ENCODE results near the gene IFITM5.
"Not testable (repeated sequence)": the region's sequence is repeated elsewhere in the genome, so short reads cannot be mapped to it uniquely, and the experiment has no call there.

IFITM5 gene

DNA sequence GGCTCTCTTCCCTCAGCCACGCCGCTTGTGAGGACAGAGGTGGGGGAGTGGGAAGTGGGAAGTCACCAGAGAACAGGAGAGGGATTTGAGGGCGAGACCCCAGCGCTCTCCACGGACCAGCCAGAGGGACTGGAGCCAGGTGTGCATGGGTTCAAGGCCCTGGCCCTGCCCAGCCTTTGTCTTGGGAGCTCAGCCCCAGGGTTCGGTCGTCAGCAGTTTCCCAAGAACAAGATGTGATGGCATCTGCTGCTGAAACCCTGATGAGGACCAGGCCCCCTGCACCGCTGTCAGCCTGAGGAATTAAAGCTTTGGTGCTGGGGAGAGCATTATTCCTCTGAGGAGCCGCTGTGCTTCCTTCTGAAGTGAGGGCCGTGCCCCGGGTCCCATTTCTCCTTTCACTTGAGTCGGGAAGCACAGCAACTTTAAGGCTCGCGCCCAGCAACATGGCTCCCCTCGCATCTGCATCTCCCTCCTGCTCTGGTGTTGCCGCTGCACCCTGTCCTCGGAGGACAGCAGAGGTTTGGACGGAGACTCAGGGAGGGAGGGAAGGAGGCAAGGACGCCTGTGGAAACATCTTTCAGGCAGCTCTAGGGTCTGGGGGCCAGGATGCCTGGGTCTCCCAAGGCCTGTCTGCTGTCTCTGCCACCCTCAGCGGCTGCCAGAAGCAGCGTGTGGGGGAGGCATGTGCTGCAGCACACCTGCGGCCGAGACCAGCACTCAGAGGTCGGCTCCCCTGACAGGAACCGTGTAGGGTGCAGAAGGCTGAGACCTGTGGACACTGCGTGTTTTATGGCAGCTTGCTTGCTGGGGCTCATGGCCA lies 3.8 kb downstream of the IFITM5 start:
- no peak for DNase-seq (ENCODE audit: low spot score)

DNA sequence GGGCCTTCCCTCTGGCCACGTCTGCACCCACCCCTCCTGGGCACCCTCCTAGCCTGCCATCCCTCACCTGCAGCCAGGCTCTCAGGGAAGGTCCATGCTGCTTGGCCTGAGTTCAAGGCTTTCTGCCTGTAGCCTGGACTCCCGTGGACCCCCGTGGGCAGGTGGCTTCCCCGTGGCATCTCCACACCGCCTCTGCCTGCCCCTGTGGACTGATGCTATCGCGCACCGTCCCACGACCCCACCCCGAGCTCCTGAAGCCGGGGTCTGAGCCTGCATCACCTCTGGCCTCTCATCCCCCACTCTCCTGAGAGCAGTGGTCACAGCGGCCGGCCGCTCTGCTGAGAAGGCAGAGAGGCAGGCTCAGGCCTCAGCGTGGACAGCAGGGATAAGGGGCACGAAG lies 4.5 kb downstream of the IFITM5 start:
- DNase-seq (ENCODE audit: low spot score): no peak

DNA sequence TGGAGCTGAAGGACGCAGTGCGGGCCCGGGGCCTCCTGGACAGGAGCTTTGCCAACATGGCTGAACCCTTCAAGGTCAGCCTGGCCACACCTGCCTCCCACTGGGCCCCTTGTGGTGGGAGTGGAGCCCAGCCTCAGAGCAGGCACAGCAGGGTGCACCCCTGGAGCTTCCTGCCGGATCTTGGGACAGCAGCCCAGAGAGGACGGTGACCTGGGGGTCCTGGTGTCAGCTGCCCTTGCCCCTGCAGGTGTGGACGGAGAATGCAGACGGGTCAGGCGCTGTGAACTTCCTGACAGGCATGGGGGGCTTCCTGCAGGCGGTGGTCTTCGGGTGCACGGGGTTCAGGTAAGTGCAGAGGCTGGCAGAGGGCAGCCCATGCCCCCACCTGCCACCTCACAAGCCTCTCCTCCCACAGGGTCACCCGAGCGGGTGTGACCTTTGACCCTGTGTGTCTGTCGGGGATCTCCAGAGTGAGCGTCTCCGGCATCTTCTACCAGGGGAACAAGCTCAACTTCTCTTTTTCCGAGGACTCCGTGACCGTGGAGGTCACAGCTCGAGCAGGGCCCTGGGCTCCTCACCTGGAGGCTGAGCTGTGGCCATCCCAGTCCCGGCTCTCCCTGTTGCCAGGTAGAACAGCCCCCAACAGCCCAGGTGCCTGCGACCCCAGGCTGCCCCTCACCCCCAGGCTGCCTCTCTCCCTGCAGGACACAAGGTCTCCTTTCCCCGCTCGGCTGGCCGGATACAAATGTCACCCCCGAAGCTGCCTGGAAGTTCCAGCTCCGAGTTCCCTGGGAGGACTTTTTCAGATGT lies 5.3 kb downstream of the IFITM5 start:
- DNase-seq (ENCODE audit: low spot score): no peak

DNA sequence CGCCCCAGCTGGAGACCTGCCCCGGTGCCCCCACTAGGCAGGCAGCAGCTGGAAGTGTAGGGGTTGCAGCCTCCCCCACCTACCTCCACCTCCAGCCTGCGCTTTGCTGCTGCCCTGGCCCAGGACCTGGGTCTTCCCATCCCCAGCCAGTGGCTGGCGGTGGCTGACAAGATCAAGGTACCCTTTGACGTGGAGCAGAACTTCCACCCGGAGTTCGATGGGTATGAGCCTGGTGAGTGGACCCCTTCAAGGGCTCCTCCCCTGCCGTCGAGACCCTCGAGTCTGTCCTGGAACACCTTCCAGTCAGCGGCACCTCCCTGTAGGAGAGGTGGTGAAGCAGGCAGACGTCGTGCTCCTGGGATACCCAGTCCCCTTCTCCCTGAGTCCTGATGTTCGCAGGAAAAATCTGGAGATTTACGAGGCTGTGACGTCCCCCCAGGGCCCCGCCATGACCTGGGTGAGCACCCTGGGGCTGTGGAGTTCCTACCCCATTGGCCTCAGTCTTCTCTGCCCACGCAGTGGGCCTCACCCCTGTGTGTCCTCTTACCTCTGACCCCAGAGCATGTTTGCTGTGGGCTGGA lies 6.0 kb downstream of the IFITM5 start:
- DNase-seq (ENCODE audit: low spot score): no peak

DNA sequence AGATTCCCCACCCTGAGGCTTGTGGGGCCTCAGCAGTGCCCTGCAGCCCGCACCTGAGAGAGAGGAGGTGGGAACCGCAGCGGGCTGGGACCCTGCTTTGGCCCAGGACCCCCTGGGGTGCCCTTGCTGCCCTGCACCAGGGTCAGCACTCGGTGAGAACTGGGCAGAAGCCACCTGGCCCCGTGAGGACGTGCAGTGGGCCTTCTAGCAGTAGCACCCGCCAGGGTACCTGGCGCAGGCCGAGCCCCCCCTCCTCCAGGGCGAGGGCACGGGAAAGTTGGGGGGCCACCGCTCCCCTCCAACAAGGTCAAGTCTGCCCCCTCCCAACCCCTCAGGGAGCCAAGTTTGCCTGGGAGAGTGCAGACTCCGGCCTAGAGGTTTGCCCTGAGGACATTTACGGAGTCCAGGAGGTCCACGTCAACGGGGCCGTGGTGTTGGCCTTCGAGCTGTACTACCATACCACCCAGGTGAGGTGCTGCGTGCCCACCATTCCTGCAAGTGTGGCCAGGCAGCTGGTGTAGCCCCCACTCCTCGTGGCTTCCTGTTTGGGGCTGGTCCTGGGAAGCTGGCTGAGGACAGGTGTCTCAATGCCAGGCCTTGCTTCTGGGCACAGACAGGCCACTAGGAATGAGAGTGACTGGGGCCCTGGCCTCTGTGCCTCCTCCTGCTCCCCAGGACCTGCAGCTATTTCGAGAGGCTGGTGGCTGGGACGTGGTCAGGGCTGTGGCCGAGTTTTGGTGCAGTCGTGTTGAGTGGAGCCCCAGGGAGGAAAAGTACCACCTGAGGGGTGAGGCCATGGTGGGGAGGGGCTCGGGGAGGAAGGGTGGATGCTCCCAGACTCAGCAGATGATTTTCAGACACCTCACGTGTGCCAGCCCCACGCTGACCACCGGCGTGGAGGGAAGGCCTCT lies 6.9 kb downstream of the IFITM5 start:
- no peak for DNase-seq (ENCODE audit: low spot score)

DNA sequence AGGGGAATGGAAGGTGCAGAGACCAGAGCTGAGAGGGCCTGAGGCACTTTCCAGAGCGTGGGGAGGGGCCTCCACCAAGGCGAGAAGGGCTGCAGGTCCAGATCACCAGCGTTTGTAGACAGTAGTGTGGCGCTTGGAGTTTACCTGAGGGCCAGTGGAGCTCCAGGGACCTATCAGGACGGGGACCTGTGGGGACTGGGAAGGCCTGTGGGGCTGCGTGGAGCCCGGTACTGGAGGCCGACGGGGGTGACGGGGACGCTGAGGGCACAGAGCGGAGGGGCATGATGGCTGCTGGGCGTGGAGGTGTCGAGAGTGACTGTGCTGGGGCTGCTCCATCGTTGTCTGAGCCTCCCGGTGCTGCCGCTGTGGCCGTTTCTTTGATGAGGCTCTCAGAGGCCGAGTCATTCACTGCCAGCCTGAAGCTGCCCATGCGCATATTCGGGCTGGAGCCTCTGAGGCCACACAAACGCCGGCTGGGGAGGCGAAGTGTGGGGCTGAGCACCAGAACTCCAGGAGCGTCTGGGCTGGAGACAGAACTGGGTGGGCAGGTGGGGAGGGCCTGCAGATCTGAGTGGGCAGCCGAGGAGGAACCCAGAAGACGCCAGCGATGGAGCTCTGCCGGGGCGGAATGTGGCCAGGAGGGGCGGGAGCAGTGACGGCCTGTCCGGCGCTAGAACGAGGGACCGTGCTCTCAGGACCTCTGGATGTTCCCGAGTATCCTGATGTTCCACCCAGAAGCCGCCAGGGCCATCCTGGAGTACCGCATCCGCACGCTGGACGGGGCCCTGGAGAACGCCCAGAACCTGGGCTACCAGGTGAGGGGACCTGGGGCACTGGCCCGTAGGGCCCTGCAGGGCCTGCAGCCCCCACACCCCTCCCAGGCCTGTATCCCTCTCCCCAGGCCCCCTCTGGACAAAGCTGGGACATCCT lies 7.8 kb downstream of the IFITM5 start:
- no peak for DNase-seq (ENCODE audit: low spot score)

DNA sequence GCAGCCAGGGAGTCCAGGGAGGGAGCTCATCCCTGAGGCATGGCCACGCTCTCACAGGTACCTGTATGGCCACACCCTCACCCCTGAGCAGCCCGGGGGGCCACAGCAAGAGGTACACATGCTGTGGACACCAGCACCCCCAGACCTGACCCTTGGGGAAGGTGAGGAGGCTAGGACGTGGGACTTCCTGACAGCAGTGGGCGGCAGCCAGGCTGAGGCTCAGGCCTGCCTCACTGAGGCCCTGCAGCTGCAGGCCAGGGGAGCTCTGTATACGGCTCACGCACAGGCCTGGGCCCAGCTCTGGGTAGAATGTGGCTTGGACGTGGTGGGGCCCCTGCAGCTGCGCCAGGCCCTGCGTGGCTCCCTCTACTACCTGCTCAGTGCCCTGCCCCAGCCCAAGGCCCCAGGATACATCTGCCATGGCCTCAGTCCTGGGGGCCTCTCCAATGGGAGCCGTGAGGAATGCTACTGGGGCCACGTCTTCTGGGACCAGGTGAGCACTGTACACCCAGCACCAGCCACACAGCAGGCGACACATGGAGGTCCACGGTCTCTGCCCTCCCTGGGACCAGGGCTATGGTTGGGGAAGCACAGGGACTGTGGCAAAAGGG lies 8.6 kb downstream of the IFITM5 start:
- DNase-seq (ENCODE audit: low spot score): no peak

DNA sequence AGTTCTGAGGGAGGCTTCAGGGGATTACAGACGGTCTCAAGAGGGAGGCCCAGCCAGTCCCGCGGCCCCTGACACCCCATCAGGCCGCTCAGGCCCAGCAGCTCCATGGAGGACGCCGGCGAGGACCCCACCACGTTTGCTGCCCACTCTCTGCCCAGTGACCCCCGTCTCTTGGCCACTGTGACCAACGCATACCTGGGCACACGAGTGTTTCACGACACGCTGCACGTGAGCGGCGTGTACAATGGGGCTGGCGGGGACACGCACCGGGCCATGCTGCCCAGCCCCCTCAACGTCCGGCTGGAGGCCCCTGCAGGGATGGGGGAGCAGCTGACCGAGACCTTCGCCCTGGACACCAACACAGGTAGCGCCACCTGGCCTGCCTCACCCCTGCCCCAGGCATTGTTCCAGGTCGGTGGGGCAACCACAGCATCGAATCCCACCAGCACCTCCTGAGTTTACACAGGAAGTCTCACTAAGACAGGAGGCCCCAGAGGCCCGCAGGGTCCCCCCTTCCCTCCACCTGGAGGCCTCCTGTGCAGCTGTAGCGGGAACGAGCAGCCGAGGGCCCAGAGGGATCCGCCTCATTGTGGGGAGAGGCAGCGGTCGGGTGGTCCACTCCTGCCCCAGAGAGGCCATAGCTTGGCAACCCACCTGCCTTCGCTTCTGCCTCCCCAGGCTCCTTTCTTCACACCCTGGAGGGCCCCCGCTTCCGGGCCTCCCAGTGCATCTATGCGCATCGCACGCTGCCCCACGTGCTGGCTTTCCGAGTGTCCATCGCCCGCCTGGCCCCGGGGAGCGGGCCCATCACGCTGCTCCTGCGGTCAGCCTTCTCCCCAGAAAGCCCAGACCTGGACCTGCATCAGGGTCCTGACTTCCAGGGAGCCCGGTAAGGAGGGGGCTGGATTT lies 9.4 kb downstream of the IFITM5 start:
- DNase-seq (ENCODE audit: low spot score): no peak

DNA sequence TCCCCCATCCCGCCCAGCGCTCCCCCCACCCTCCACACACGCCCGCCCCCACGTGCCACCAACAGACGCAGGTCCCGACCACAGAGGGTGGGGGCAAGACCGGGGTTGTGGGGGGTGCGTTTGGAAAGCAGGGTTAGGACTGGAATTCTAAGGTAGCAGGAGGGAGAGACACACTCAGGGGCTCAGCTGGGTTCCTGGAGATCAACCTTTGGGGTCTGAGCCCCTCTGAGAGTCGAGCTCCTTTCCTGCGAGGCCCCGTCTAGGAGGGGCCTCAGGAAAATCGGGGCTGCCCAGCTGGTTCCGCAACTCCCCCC lies 10.0 kb downstream of the IFITM5 start:
- no peak for DNase-seq (ENCODE audit: low spot score)

DNA sequence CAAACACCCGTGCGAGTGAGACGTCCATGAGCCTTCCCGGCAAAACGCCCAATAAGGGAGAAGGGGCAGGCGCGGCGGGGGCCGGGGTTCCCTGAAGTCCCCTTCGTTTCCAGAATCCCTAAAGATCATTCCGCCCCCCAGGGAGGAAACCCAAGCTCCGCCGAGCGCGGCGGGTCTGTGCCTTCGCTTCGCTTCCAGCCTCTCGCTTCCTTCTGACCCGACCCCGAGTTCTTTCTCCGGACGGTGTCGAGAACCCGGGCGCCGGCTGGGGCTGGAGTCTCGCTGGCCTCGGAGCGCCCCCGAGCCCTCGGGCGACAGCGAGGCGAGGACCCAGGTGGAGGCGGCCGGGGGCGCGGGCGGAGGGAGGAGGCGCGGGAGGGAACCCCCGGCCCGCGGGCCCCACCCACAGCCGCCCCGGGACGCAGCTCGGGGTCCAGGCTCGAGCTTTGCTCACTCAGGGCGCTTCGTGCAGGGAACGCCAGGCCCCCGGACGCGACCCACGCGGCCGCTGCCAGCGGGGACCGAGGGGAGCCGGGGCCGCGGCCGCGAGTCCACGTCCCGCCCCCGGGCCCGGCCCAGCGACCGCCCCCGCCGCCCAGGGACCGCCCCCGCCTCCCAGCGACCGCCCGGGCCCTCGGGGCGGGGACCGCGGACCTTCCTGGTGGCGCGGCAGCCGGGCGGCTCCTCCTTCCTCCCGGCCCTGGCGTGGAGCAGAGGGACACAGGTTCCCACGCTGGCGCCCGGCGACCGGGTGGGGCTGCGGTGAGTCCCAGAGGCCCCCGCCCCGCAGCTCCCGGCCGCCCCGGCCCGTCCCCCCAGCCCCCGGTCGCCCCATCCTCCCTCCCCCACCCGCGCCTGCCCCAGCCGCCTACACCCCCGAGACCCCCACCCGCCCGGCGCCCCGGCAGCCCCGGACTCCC lies 10.6 kb downstream of the IFITM5 start, which contains the start of gene PGGHG:
PGGHG (plus strand) TSS at position 649 of the 920 bp plus-strand sequence. CDS start 691 bp downstream, outside the sequence.
- no peak for DNase-seq (ENCODE audit: low spot score)

DNA sequence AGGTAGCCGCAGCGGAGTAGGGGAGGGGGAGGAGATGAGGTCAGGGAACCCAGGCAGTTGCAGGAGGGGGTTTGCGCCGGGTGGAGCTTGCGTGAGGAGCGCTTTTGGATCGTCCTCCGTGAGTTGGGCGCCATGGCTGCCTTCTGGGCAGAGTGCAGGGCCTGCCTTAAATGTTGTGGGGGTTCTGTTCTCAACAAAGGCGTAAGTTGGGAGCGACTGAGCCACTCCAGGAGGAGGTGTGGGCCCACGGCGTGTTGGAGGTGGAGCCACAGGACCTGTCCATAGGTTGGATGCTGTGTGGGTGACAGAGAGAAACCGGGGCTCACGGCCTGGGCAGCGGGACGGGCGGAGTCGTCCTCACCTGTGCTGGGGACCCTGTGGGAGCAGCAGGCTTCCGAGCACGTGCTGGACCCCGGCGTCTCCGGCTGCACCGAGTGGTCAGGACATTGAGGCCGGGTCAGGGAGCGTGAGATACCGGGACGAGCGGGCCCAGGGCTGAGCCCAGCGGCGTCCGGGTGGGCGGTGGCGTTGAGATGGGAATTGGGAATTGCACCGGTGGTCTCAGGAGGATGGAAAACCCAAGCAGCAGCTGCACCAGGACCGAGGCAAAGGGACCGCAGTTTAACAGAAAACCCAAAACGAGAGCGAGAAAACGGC lies 11.4 kb downstream of the IFITM5 start:
- DNase-seq (ENCODE audit: low spot score): no peak

DNA sequence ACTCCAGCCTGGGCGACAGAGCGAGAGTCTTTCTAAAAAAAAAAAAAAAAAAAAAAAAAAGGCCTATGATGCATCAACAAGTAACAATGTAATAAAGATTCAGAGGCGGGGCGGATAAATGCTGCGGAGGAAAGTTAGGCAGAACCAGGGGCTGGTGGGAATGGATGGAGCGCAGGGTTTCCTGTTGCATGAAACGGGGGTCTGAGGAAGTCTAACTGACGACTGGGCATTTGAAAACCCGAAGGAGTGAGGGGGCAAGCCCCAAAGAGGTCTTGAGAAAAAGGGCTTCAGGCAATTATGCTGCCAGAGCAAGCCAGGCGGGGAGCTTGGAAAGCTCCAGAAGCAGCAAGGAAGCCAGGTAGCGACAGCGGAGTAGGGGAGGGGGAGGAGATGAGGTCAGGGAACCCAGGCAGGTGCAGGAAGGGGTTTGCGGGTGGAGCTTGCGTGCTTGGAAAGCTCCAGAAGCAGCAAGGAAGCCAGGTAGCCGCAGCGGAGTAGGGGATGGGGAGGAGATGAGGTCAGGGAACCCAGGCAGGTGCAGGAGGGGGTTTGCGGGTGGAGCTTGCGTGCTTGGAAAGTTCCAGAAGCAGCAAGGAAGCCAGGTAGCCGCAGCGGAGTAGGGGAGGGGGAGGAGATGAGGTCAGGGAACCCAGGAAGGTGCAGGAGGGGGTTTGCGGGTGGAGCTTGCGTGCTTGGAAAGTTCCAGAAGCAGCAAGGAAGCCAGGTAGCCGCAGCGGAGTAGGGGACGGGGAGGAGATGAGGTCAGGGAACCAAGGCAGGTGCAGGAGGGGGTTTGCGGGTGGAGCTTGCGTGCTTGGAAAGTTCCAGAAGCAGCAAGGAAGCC lies 12.1 kb downstream of the IFITM5 start:
- DNase-seq (ENCODE audit: low spot score): not testable (repeated sequence)

DNA sequence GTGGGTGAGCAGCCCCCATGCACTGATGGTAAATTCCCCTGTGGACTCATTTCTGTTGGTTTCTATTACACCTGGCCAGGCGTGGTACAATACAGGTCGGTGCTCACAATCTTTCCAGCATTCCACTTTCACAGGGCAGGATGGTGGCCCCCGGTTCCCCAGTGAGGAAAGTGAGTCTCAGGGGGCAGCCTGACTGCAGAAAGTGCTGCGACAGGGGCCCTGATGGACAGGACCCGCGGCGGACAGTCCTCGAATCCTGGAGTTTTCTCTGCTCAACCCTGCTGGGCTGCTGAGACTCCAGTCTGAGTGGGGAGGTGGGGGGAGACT lies 13.5 kb downstream of the IFITM5 start:
- no peak for DNase-seq (ENCODE audit: low spot score)

DNA sequence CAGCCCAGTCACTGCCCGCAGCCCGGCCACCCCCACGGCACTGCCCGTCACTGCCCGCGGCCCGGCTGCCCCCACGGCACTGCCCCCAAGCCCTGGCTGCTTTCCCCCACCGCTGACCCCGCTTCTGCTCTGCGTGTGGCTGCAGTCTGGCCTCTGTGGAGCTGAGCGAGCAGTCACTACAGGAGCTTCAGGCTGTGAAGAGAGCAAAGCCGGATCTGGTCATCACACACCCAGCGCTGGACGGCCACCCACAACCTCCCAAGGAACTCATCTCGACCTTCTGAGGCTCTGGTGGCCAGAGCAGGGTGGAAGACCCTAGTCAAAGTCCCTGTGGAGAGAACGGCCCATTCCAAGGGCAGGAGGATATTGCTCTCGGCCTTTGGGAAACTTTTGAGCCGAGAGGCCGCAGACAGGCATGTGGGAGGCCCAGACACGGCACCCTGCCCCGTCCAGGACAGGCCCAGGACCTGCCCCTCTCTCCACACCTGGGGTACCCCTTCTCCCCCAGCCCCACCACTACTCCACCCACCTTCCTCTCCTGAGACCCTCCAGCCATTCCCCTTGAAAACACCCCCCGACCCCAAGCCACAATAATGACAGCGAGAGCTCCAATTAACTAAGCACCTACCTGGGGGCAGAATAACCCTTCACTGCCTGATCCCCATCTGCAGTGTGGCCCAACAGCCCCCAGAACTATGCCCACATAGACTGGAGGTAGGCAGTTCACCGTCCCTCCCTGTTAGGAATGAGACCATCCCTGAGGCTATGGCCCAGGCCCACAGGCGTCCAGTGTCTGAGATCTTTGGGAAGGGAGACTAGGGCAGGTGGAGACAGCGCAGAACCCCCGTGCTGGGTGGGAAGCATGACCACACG lies 14.1 kb downstream of the IFITM5 start:
- no peak for DNase-seq (ENCODE audit: low spot score)

DNA sequence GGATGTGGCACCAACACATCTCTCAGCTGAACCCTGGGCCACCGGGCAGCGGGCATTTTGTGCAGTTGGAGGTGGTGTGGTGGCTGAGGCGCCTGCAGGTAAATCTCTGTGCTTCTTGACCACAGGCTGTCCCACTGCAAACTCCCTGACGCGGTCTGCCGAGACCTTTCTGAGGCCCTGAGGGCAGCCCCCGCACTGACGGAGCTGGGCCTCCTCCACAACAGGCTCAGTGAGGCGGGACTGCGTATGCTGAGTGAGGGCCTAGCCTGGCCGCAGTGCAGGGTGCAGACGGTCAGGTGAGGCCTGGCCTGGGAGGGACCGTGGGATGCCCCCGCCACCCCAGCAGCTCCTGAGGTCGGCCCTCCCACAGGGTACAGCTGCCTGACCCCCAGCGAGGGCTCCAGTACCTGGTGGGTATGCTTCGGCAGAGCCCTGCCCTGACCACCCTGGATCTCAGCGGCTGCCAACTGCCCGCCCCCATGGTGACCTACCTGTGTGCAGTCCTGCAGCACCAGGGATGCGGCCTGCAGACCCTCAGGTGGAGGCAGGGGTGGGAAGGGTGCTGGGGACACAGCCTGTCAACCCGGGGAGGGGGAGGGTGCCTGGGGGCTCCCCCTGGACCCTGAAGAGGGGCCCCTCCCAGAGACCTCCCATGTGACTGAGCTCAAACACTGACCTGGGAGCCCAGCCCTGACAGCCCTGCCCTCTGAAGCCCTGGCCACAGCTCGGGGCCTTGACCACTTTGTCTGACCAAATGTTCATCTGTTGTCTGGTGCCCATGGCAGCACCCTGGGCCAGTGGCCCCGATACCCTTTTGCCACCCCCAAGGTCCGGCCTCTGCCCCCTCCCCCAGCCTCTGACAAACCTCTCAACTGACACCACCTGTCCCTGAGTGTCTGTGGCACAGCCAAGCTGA lies 15.0 kb downstream of the IFITM5 start:
- no peak for DNase-seq (ENCODE audit: low spot score)

Data from hematopoietic multipotent progenitor cell treated with erythropoietin and hydrocortisone succinate and interleukin-3 and kit ligand, for 17 days (in vitro differentiated cells).